HG03025 (cell line): ENCODE measurements around the gene ZNF429.
A peak's percentile ranks its signal among the peaks of the same experiment; 100 is the strongest.
"Not testable (repeated sequence)": the region's sequence is repeated elsewhere in the genome, so short reads cannot be mapped to it uniquely, and the experiment has no call there.

Experiments
- ATAC-seq: cut with Tn5 transposase; IDR thresholded peaks from one replicate; pipeline ENCODE4 v1.9.1; 2021; ENCODE audit warnings: mild to moderate bottlenecking, moderate library complexity; ENCODE audit not compliant: unreplicated experiment, low FRiP score

ZNF429 gene

DNA sequence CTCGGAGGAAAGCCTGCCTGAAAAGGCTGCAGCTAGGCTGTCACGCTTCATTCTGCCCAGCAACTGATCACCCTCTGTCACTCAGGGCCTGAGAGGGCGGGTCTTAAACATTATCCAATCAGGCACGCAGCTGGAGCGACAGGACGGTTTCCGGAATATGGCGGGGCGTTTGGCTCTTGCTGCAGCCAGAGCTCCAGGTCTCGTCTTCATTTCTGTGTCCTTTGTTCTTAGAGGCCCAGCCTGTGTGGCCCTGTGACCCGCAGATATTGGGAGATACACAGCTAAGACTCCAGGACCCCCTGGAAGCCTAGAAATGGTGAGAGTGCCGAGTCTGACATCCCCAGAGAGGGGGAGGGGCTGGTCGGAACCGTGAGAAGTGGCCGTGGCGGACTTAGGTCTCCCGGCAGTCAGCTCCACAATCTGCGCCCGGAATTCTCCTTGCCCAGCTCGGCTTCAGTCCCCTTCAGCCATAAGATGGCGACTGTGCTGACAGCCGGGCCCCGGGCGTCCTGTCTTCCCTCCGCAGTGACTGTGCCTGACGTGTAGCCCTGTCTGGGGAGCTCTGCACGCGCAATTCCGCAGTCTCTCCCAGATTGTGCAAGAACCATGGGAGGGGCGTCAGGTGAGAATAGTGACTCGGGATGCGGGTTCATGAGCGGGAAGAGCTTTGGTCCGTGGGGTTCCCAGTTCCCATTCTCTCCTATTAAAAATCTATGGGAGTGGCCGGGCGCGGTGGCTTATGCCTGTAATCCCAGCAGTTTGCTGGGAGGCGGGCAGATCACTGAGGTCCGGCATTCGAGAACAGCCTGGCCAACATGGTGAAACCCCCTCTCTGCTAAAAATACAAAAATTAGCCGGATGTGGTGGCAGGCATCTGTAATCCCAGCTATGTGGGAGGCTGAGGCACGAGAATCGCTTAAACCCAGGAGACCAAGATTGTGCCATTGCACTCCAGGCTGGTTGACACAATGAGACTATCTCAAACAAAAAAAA lies at the start of gene ZNF429:
TSS of gene ZNF429 (plus strand) at position 144 of the 993 bp plus-strand sequence. CDS start at position 314, 170 bp downstream.
- ATAC-seq = peak; percentile 99

DNA sequence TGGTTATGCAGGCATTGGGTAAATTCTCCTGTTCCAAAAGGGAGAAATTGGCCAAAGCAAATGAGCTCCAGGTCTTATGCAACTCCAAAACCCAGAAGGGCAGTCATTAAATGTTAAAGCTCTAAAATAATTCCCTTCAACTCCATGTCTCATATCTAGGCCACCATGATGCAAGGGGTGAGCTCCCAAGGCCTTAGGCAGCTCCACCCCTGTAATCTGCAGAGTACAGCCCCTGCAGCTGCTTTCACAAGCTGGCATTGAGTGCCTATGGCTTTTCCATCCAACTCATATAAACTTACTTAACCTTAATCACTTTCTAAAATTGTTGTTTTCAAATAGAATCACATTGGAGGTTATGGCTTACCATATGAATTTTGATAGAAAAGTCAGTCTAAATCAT lies 44.7 kb upstream of the ZNF429 start:
- ATAC-seq = no peak

GRCh38 chr19:21462540-21462939 lies 42.9 kb upstream of the ZNF429 start:
- ATAC-seq = no peak

GRCh38 chr19:21463449-21464105 lies 41.8 kb upstream of the ZNF429 start:
- no peak for ATAC-seq

DNA sequence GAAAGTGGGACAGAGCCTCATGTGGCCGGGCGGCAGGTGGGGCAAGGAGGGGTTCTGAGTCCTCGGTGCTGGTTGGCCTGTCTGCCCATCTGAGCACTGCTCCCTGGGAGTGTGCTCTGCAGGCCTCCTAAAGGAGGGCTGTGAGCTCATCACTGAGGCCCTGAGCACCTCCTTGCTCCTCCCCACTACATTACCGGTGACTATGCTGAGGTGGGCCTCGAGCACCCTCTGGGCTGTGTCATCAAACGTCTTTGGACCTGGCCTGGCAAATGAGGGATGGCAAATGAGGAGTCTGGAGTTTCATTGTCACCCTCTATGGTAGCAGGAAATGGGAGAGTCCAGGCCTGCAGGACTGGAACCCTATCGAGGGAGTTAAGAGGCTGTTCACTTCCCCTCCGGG lies 38.8 kb upstream of the ZNF429 start:
- no peak for ATAC-seq

- ATAC-seq = no peak
Measured at GRCh38 chr19:21468791-21469190, 36.6 kb upstream of the ZNF429 start.

DNA sequence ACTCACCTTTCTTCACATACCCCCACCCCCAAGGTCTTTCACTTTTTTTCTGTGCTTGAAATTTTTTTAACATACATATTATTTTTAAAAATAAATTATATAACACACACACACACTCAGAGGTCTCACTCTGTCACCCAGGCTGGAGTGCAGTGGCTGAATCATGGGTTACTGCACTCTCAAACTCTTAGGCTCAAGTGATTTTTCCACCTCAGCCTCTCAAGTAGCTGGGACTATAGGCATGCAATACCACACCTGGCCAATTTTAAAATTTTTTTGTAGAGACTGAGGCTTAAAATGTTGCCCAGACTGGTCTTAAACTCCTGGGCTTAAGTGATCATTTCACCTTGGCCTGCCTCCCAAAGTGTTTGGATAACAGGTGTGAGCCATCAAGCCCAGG lies 32.9 kb upstream of the ZNF429 start:
- no peak for ATAC-seq

- ATAC-seq = no peak
Measured at GRCh38 chr19:21474671-21475181, 30.7 kb upstream of the ZNF429 start.

DNA sequence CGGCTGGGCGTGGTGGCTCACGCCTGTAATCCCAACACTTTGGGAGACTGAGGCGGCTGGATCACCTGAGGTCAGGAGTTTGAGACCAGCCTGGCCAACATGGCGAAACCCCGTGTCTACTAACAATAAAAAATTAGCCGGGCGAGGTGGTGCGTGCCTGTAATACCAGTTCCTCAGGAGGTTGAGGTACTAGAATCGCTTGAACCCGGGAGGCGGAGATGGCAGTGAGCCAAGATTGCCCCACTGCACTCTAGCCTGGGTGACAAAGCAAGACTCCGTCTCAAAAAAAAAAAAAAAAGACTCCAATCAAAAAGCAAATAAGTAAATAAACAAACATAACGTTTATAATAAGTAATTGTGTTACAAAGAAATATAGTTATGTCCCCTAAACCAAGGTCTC lies 23.0 kb upstream of the ZNF429 start:
- not testable (repeated sequence) for ATAC-seq

DNA sequence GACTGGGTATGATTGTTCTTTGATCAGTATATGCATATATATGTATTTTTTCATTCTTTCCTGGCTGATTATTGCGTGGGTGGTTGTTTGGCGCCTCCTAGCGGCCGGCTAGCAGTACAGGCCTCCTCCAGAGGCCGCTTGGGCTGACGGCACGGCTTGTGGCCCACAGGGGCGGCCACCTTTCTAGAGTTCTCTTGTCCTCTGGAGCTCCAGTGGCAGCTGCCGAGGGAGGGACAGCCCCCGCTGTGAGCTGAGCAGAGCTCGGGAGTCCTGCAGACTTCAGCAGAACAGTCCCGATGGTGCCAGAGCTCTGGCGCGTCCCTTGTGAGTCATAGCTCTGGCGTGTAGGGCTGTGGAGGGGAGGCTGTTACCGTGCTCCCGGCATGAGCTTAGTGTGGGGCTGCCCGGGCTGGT lies 22.5 kb upstream of the ZNF429 start:
- ATAC-seq = no peak

DNA sequence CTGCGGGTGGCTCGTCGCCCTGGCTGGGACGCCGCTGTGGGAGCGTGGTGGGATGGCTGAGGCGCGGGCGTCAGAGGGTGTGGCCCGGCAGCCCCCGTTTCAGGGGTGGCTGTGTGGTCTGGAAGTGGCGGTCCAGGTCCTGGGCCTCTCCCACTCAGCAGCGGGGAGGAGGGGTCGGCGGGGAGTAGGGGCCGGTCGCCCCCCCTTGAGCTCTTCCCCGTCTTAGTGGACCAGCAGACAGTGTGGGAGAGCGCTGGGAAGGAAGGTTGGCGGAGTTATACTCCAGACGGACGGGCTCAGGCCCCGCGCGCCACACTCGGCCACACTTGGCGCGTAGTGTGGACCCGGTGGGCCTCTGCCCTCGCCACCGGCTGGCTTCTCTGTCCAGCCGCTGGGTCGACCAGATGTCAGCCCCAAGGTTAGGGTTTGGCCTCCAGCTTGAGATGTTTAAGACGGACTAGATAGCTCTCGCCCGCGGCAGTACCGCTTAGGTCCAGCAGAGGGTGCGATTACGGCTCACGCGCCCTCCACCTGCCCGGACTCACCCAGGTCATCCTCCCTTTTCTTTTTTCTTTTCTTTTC lies 21.7 kb upstream of the ZNF429 start:
- no peak for ATAC-seq

DNA sequence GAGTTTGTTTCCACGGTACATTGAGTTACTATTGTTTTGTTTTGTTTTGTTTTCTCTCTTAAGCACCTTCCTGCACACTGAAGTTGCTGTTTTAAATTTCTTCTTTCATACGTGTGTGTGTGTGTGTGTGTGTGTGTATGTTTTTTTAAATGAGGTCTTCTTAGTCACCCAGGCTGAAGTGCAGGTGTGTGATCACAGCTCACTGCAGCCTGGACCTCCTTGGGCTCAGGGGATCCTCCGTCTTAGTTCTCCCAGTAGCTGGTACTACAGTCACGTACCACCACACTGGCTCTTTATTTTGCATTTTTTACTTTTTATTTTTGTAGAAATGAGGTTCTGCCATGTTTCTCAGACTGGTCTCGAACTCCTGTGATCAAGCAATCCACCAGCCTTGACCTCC lies 20.8 kb upstream of the ZNF429 start:
- no peak for ATAC-seq

DNA sequence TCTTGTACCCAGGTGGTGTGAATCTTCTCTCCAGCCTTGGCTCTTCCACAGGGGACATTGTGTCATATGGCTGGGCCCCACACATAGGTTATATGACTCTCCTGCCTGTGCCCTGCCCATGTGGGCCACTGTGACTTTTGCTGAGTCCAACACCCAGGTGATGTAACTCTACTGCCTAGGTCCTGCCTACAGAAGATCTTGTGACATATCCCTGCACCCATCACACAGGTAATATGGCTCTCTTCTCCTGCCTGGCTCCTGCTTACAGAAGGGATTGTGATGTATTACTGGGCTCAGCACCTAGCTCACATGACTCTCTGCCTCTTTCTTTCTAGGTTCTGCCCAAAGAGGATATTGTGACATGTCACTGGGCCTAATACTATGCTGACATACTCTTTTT lies 19.5 kb upstream of the ZNF429 start:
- no peak for ATAC-seq

- ATAC-seq = no peak
Measured at GRCh38 chr19:21487969-21488368, 17.4 kb upstream of the ZNF429 start.

- no peak for ATAC-seq
Measured at GRCh38 chr19:21491146-21491545, 14.3 kb upstream of the ZNF429 start.

GRCh38 chr19:21492947-21493906 lies 12.2 kb upstream of the ZNF429 start:
- ATAC-seq = no peak

GRCh38 chr19:21496876-21497275 lies 8.5 kb upstream of the ZNF429 start:
- ATAC-seq = no peak

DNA sequence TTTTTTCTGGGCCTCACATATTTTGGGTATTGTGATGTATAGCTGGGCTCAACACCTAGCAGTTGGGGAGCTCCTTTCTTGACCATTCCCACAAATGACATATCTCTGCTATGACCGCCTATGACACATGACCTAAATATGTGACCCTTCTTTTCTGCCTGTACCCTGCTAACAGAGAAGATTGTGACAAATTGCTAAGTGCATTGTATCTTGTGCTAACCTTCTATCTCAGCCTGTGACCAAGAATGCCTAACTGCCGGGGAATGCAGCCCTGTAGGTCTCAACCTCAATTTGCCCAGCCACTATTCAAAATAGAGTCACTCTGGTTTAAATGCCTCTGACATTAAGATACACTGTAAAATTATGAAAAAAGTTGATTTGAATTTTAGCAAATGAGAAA lies 6.8 kb upstream of the ZNF429 start:
- no peak for ATAC-seq

- no peak for ATAC-seq
Measured at GRCh38 chr19:21508198-21508597, 2.8 kb downstream of the ZNF429 start.

DNA sequence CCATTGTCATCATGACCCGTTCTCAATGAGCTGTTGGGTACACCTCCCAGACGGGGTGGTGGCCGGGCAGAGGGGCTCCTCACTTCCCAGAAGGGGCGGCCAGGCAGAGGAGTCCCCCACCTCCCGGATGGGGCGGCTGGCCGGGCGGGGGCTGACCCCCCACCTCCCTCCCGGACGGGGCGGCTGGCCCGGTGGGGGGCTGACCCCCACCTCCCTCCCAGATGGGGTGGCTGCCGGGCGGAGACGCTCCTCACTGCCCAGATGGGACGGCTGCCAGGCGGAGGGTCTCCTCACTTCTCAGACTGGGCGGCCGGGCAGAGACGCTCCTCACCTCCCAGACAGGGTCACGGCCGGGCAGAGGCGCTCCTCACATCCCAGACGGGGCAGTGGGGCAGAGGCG lies 5.7 kb downstream of the ZNF429 start:
- not testable (repeated sequence) for ATAC-seq
